Trophoblast cell (in vitro differentiated cells and primary cell): Measurements from ENCODE around the gene TEKT2.

Experiments
- DNase-seq, 2 donors: peaks; one replicate each; pipeline ENCODE4 v3.0.0-alpha.2; 2016
- H2AFZ ChIP-seq: 2 replicates; pipeline ENCODE4 v1.6.1; 2013; ENCODE audit warnings: low read length, moderate library complexity, mild to moderate bottlenecking; ENCODE audit not compliant: insufficient read depth, poor library complexity
- H2AK5ac ChIP-seq: 2 replicates; pipeline ENCODE4 v1.6.1; 2013; ENCODE audit warnings: mild to moderate bottlenecking, low read length
- H2BK120ac ChIP-seq: 2 replicates; pipeline ENCODE4 v1.6.1; 2013; ENCODE audit warnings: low read length, mild to moderate bottlenecking, moderate library complexity; ENCODE audit not compliant: insufficient read depth, poor library complexity
- H2BK12ac ChIP-seq: 2 replicates; pipeline ENCODE4 v1.6.1; 2013; ENCODE audit warnings: mild to moderate bottlenecking, low read length, moderate library complexity
- H2BK5ac ChIP-seq: 2 replicates; pipeline ENCODE4 v1.6.1; 2013; ENCODE audit warnings: low read length, low read depth, moderate library complexity, mild to moderate bottlenecking; ENCODE audit not compliant: poor library complexity
- H3K14ac ChIP-seq: 2 replicates; pipeline ENCODE4 v1.6.1; 2013; ENCODE audit warnings: mild to moderate bottlenecking, low read length
- H3K18ac ChIP-seq: 2 replicates; pipeline ENCODE4 v1.6.1; 2013; ENCODE audit warnings: mild to moderate bottlenecking, low read length
- H3K23ac ChIP-seq: 2 replicates; pipeline ENCODE4 v1.6.1; 2013; ENCODE audit warnings: low read length
- H3K27ac ChIP-seq: 2 replicates; pipeline ENCODE4 v1.5.1; 2013; ENCODE audit warnings: low read depth, mild to moderate bottlenecking, inconsistent platforms, low read length, moderate library complexity
- H3K27me3 ChIP-seq: 2 replicates; pipeline ENCODE4 v1.6.1; 2013; ENCODE audit warnings: inconsistent platforms, mild to moderate bottlenecking, low read length, moderate library complexity; ENCODE audit not compliant: insufficient read depth
- H3K36me3 ChIP-seq, 2 experiments: 1 replicate in 1 of 2; 2 replicates in 1 of 2; pipeline ENCODE4 v1.6.1; 2013; ENCODE audit warnings: low read length in 2 of 2, mild to moderate bottlenecking in 2 of 2, moderate library complexity in 1 of 2; ENCODE audit not compliant: insufficient read depth in 2 of 2, control insufficient read depth in 1 of 2
- H3K4ac ChIP-seq: 2 replicates; pipeline ENCODE4 v1.6.1; 2013; ENCODE audit warnings: low read depth, mild to moderate bottlenecking, low read length, moderate library complexity
- H3K4me1 ChIP-seq, 2 experiments: 1 replicate in 1 of 2; 2 replicates in 1 of 2; pipeline ENCODE4 v1.6.1; 2013; ENCODE audit warnings: low read length in 2 of 2, mild to moderate bottlenecking in 2 of 2, moderate library complexity in 1 of 2; ENCODE audit not compliant: insufficient read depth in 2 of 2, control insufficient read depth in 1 of 2
- H3K4me2 ChIP-seq: 2 replicates; pipeline ENCODE4 v1.6.1; 2013; ENCODE audit warnings: inconsistent platforms, mild to moderate bottlenecking, low read length, moderate library complexity
- H3K4me3 ChIP-seq: 2 replicates; pipeline ENCODE4 v1.5.1; 2013; ENCODE audit warnings: mild to moderate bottlenecking, low read depth, low read length, inconsistent platforms
- H3K79me1 ChIP-seq: one replicate; pipeline ENCODE4 v1.6.1; 2013; ENCODE audit warnings: low read length
- H3K79me2 ChIP-seq: 2 replicates; pipeline ENCODE4 v1.6.1; 2013; ENCODE audit warnings: low read length, mild to moderate bottlenecking; ENCODE audit not compliant: control insufficient read depth, insufficient read depth, poor library complexity
- H3K9ac ChIP-seq: 2 replicates; pipeline ENCODE4 v1.6.1; 2013; ENCODE audit warnings: mild to moderate bottlenecking, low read length
- H3K9me3 ChIP-seq: 2 replicates; pipeline ENCODE4 v1.6.1; 2013; ENCODE audit warnings: low read depth, mild to moderate bottlenecking, control low read depth, inconsistent platforms, low read length; ENCODE audit not compliant: insufficient read depth
- H4K12ac ChIP-seq: 2 replicates; pipeline ENCODE4 v1.6.1; 2013; ENCODE audit warnings: low read depth, mild to moderate bottlenecking, low read length, moderate library complexity
- H4K8ac ChIP-seq: 2 replicates; pipeline ENCODE4 v1.6.1; 2013; ENCODE audit warnings: low read depth, mild to moderate bottlenecking, low read length, moderate library complexity
- H4K91ac ChIP-seq: one replicate; pipeline ENCODE4 v1.6.1; 2013; ENCODE audit warnings: low read depth, mild to moderate bottlenecking, low read length, moderate library complexity
- WGBS: extraction: QIAGEN DNeasy Blood & Tissue Kit; methylation state at CpG from one replicate; pipeline ENCODE4 v1.1.7; 2013; ENCODE audit warnings: missing lambda C conversion rate; ENCODE audit not compliant: insufficient read length, insufficient coverage; ENCODE audit errors: extremely low coverage; 5-methylcytosine and 5-hydroxymethylcytosine counted together

Gene TEKT2

GRCh38 chr1:36115200-36115669 is 31.3 kb downstream of the TEKT2 start:
- no peak overlapping the region for H3K14ac ChIP-seq
- no peak overlapping the region for H2BK12ac ChIP-seq
- DNase-seq, result no peak
- no peaks in the 10 kb centered on the region for H3K79me1 ChIP-seq
- H3K27ac ChIP-seq, result no peak overlapping the region
- no peaks in the 10 kb centered on the region for H3K9me3 ChIP-seq
- H3K4me3 ChIP-seq, result no peak overlapping the region
- H3K4me2 ChIP-seq, result no peak overlapping the region
- WGBS, result no CpG with 5 or more reads among the region's 18 CpGs
- no peak overlapping the region for H2BK120ac ChIP-seq
- H3K9ac ChIP-seq, result no peak overlapping the region
- H3K79me2 ChIP-seq, result no peaks in the 10 kb centered on the region
- H2BK5ac ChIP-seq, result no peak overlapping the region
- no peak overlapping the region for H2AK5ac ChIP-seq
- peak overlapping the region; percentile 7 for H4K8ac ChIP-seq
- no peak overlapping the region for H3K18ac ChIP-seq
- H3K27me3 ChIP-seq, result no peaks in the 10 kb centered on the region
- no peak overlapping the region for H3K4ac ChIP-seq
- H3K23ac ChIP-seq, result no peak overlapping the region
- H3K4me1 ChIP-seq, result peaks cover 12 to 19% of the 10 kb centered on the region in 2 experiments
- no peak overlapping the region for H2AFZ ChIP-seq
- no peaks in the 10 kb centered on the region for H3K36me3 ChIP-seq
- no peak overlapping the region for H4K12ac ChIP-seq
- H4K91ac ChIP-seq, result no peak overlapping the region

GRCh38 chr1:36115931-36116330 is 32.0 kb downstream of the TEKT2 start:
- no peak overlapping the region for H3K27ac ChIP-seq
- H3K79me2 ChIP-seq, result no peaks in the 10 kb centered on the region
- no CpG with 5 or more reads among the region's 5 CpGs for WGBS
- H3K9me3 ChIP-seq, result no peaks in the 10 kb centered on the region
- H3K9ac ChIP-seq, result no peak overlapping the region
- no peak overlapping the region for H3K4me3 ChIP-seq
- no peak overlapping the region for H2BK120ac ChIP-seq
- H2AFZ ChIP-seq, result no peak overlapping the region
- H3K4ac ChIP-seq, result no peak overlapping the region
- H2AK5ac ChIP-seq, result no peak overlapping the region
- H3K79me1 ChIP-seq, result no peaks in the 10 kb centered on the region
- H3K14ac ChIP-seq, result no peak overlapping the region
- H3K18ac ChIP-seq, result no peak overlapping the region
- no peak overlapping the region for H2BK5ac ChIP-seq
- H4K91ac ChIP-seq, result no peak overlapping the region
- H4K8ac ChIP-seq, result no peak overlapping the region
- H3K4me2 ChIP-seq, result no peak overlapping the region
- no peaks in the 10 kb centered on the region for H3K36me3 ChIP-seq
- H3K23ac ChIP-seq, result no peak overlapping the region
- H4K12ac ChIP-seq, result no peak overlapping the region
- peaks cover 12 to 19% of the 10 kb centered on the region in 2 experiments for H3K4me1 ChIP-seq
- H2BK12ac ChIP-seq, result no peak overlapping the region
- no peaks in the 10 kb centered on the region for H3K27me3 ChIP-seq
- no peak for DNase-seq

- DNase-seq, result no peak
- Histone ChIP-seq H3K79me1 (no peaks in the 10 kb centered on the region), H3K9ac (no peak overlapping the region), H2BK12ac (no peak overlapping the region), H4K12ac (no peak overlapping the region), H2AFZ (no peak overlapping the region), H3K4me2 (no peak overlapping the region), H3K27me3 (peaks cover under 1% of the 10 kb centered on the region), H3K23ac (no peak overlapping the region), H3K18ac (no peak overlapping the region), H2BK120ac (no peak overlapping the region), H3K4ac (no peak overlapping the region), H2AK5ac (no peak overlapping the region), H3K4me1 (peaks cover 12 to 19% of the 10 kb centered on the region in 2 experiments), H3K36me3 (no peaks in the 10 kb centered on the region), H3K4me3 (no peak overlapping the region), H4K91ac (no peak overlapping the region), H3K79me2 (no peaks in the 10 kb centered on the region), H2BK5ac (no peak overlapping the region), H3K27ac (no peak overlapping the region), H4K8ac (no peak overlapping the region), H3K9me3 (no peaks in the 10 kb centered on the region), H3K14ac (no peak overlapping the region)
- WGBS, result no CpG with 5 or more reads among the region's 5 CpGs
Measured at GRCh38 chr1:36116901-36117300, 33.0 kb downstream of the TEKT2 start.

DNA sequence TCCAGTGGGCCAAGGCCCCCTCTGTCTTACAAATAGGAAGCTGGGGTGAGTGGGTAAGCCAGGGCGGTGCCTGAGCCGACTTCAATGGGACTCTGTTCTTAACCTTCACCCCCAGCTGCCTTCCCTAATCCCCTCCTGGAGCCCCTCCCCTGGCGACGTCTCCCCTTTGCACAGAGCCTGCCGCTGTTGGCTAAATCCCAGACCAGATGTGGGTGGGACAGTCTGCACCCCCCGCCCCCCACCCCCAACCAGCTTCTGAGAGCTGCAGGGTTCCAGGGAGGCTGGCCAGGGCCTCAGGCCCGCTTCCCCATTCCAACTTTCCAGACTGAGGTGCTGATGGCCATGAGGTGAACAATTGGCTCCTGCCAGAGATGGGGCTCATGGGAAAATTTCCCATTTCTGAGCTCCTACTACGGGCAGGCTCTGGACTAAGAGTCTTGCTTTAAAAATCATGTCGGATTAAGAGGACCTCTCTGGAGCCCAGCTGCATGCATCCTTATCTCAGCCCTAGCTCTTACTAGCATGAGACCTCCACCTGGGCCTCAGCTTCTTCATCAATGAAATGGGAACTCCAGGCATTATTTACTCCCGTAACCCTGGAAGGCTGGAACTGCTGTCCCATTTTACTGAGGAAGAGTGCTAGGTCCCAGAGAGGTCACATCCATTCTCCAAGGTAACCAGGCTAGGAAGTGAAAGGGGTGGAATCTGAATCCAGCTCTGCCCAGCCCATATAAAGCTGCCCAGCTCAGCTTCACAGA is 34.7 kb downstream of the TEKT2 start:
- H3K23ac ChIP-seq, result no peak overlapping the region
- no peak overlapping the region for H2AK5ac ChIP-seq
- H3K4me2 ChIP-seq, result no peak overlapping the region
- H3K9ac ChIP-seq, result no peak overlapping the region
- no peak overlapping the region for H4K91ac ChIP-seq
- no peak overlapping the region for H4K8ac ChIP-seq
- no peak overlapping the region for H2AFZ ChIP-seq
- peaks cover 5% of the 10 kb centered on the region for H3K27me3 ChIP-seq
- no peaks in the 10 kb centered on the region for H3K9me3 ChIP-seq
- no peak overlapping the region for H4K12ac ChIP-seq
- H3K14ac ChIP-seq, result no peak overlapping the region
- H3K27ac ChIP-seq, result no peak overlapping the region
- no peak for DNase-seq
- no peaks in the 10 kb centered on the region for H3K79me1 ChIP-seq
- peaks cover 12 to 19% of the 10 kb centered on the region in 2 experiments for H3K4me1 ChIP-seq
- no peak overlapping the region for H3K4me3 ChIP-seq
- H3K79me2 ChIP-seq, result no peaks in the 10 kb centered on the region
- no peak overlapping the region for H3K18ac ChIP-seq
- no peak overlapping the region for H2BK12ac ChIP-seq
- H2BK120ac ChIP-seq, result no peak overlapping the region
- H2BK5ac ChIP-seq, result no peak overlapping the region
- H3K4ac ChIP-seq, result no peak overlapping the region
- no CpG with 5 or more reads among the region's 10 CpGs for WGBS
- no peaks in the 10 kb centered on the region for H3K36me3 ChIP-seq
